CD14-positive monocyte (primary cell): ENCODE measurements around the gene TMEM119. TPM values are rescaled to one million over a fixed set of nuclear protein-coding genes. Genes with fewer than 3 reads are reported as not detected.

ENCODE experiments used
- DNase-seq, 3 donors: peaks; one replicate each; pipeline ENCODE4 v3.0.0-alpha.2; 2011 to 2022
- H2AFZ ChIP-seq: 2 replicates; pipeline ENCODE4 v1.6.0; 2012; ENCODE audit warnings: mild to moderate bottlenecking, low read depth, low read length, inconsistent platforms; ENCODE audit not compliant: insufficient read depth, poor library complexity, severe bottlenecking
- H3K27ac ChIP-seq, 2 donors: 1 replicate in 1 of 2; 2 replicates in 1 of 2; pipeline ENCODE4 v1.5.1; 2012 to 2013; ENCODE audit warnings: low read length in 2 of 2, control low read depth in 1 of 2, inconsistent platforms in 1 of 2, low read depth in 1 of 2, mild to moderate bottlenecking in 1 of 2
- H3K27me3 ChIP-seq, 2 donors: one replicate each; pipeline versions ENCODE4 v1.6.0 to v1.6.1; 2011 to 2013; ENCODE audit warnings: low read length in 2 of 2; ENCODE audit not compliant: control insufficient read depth in 2 of 2, insufficient read depth in 2 of 2
- H3K36me3 ChIP-seq, 2 donors: replicated peaks in 1 of 2; 1 replicate in 1 of 2; 2 replicates in 1 of 2; pipeline versions ENCODE4 v1.5.1 to v1.6.1; 2012 to 2013; ENCODE audit warnings: low read length in 2 of 2, control low read depth in 1 of 2, inconsistent platforms in 1 of 2, mild to moderate bottlenecking in 1 of 2; ENCODE audit not compliant: insufficient read depth in 2 of 2, control insufficient read depth in 1 of 2
- H3K4me1 ChIP-seq, 2 donors: 1 replicate in 1 of 2; 2 replicates in 1 of 2; pipeline versions ENCODE4 v1.5.1 to v1.6.1; 2012 to 2013; ENCODE audit warnings: low read length in 2 of 2, control low read depth in 1 of 2, inconsistent platforms in 1 of 2, mild to moderate bottlenecking in 1 of 2, moderate library complexity in 1 of 2; ENCODE audit not compliant: insufficient read depth in 2 of 2, control insufficient read depth in 1 of 2
- H3K4me2 ChIP-seq: replicated peaks from 2 replicates; pipeline ENCODE3; 2012; ENCODE audit warnings: low read length, moderate library complexity, mild to moderate bottlenecking; ENCODE audit not compliant: poor library complexity, severe bottlenecking; ENCODE audit errors: extremely low read depth
- H3K4me3 ChIP-seq, 3 experiments: fragments of 200-600 bp in 1 of 3; sonication (generic) in 1 of 3; replicated peaks in 1 of 3; 1 replicate in 2 of 3; 2 replicates in 1 of 3; pipeline ENCODE4 v1.5.1; 2011 to 2013; ENCODE audit warnings: low read length in 3 of 3, mild to moderate bottlenecking in 3 of 3, control low read depth in 2 of 3, low read depth in 2 of 3, inconsistent platforms in 1 of 3, moderate library complexity in 1 of 3
- H3K79me2 ChIP-seq: 2 replicates; pipeline ENCODE4 v1.6.0; 2012; ENCODE audit warnings: mild to moderate bottlenecking, control low read depth, inconsistent platforms, low read length, moderate library complexity; ENCODE audit not compliant: insufficient read depth
- H3K9ac ChIP-seq: 2 replicates; pipeline ENCODE4 v1.6.0; 2017; ENCODE audit warnings: low read length, mild to moderate bottlenecking; ENCODE audit not compliant: insufficient read depth, poor library complexity, severe bottlenecking
- H3K9me3 ChIP-seq, 2 donors: replicated peaks in 1 of 2; 1 replicate in 1 of 2; 2 replicates in 1 of 2; pipeline versions ENCODE4 v1.5.1 to v1.6.1; 2012 to 2013; ENCODE audit warnings: low read length in 2 of 2, control low read depth in 1 of 2; ENCODE audit not compliant: control insufficient read depth in 1 of 2, insufficient read depth in 1 of 2
- H4K20me1 ChIP-seq: 2 replicates; pipeline ENCODE4 v1.6.0; 2012; ENCODE audit warnings: mild to moderate bottlenecking, low read length, control low read depth, moderate library complexity; ENCODE audit not compliant: insufficient read depth
- H3K27ac Mint-ChIP-seq, 7 donors: one replicate each; pipeline ENCODE4 v1.8.0; 2020; ENCODE audit warnings: mild to moderate bottlenecking in 7 of 7, mixed read lengths in 7 of 7, moderate library complexity in 6 of 7, inconsistent platforms in 2 of 7
- H3K27me3 Mint-ChIP-seq, 3 donors: one replicate each; pipeline ENCODE4 v1.8.0; 2021 to 2022; ENCODE audit warnings: low read depth in 3 of 3, mild to moderate bottlenecking in 3 of 3, mixed read lengths in 3 of 3, moderate library complexity in 3 of 3, inconsistent platforms in 1 of 3
- H3K36me3 Mint-ChIP-seq, 2 donors: one replicate each; pipeline ENCODE4 v1.8.0; 2020; ENCODE audit warnings: mixed read lengths in 2 of 2, inconsistent platforms in 1 of 2, mild to moderate bottlenecking in 1 of 2
- H3K4me1 Mint-ChIP-seq: one replicate; pipeline ENCODE4 v1.8.0; 2020; ENCODE audit warnings: mild to moderate bottlenecking, mixed read lengths
- H3K4me3 Mint-ChIP-seq, 2 donors: one replicate each; pipeline ENCODE4 v1.8.0; 2020; ENCODE audit warnings: mild to moderate bottlenecking in 2 of 2, mixed read lengths in 2 of 2, moderate library complexity in 1 of 2
- H3K9me3 Mint-ChIP-seq, 7 donors: one replicate each; pipeline ENCODE4 v1.8.0; 2020 to 2022; ENCODE audit warnings: mixed read lengths in 7 of 7, mild to moderate bottlenecking in 6 of 7, moderate library complexity in 6 of 7, inconsistent platforms in 2 of 7
- WGBS: methylation state at CpG from one replicate; pipeline ENCODE4 v1.1.5; 2013; ENCODE audit warnings: missing lambda C conversion rate; ENCODE audit not compliant: insufficient coverage; 5-methylcytosine and 5-hydroxymethylcytosine counted together
- intact Hi-C, 2 donors: fragments of 100-400 bp; cut with micrococcal nuclease; formaldehyde crosslinking; loops; one replicate each; pipeline versions ENCODE4 v1.15.0 to v1.15.1; 2023
- polyA plus RNA-seq, 3 donors: library from polyadenylated mRNA; depleted of rRNA in 1 of 3; unstranded in 2 of 3; stranded (reverse) in 1 of 3; fragments of 300-500 nt in 2 of 3; fragments of >200 nt in 1 of 3; fragmentation: Illumina TruSeq in 2 of 3; gene quantifications; 1 replicate in 2 of 3; 2 replicates in 1 of 3; pipeline ENCODE4 v1.2.3, GENCODE V29; 2012 to 2021
- TF ChIP-seq, protein P1 (sequence below): fragments of 200-600 bp; IDR thresholded peaks from one replicate; pipeline ENCODE4 v1.8.0; 2022; ENCODE audit warnings: antibody characterized with exemption, mild to moderate bottlenecking

The TMEM119 gene
- polyA plus RNA-seq, 3 donors = 0.18 to 0.85 (median 0.56) TPM

DNA sequence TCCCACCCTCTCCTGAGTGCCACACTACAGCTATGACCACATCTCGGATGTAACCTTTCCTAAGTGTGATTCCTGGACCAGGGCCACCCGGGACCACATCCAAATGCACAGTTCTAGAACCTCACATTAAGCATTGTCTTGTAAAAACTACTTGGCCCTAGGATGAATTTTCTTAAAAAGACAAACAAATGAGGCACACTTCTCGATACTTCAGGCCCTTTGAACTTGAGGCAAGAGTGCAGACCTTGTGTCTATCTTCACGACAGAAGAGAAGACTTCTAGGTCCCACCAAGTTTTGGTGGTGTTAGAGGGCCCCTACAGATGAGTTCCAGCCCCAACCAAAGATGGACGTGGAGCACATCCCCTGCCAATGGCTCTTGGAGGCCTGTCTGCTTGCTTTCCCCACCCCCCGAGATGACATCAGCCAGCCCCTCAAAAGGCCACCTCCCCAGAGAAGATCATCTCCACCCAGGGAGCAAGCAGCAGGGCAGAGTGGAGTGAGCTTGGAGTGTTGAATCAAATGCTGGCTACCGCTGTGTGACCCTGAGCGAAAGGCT is 26.2 kb downstream of the TMEM119 start:
- Histone ChIP-seq H3K4me3 (no peak overlapping the region), H3K27ac (no peak overlapping the region), H3K9ac (no peak overlapping the region), H4K20me1 (no peaks in the 10 kb centered on the region), H3K36me3 (peaks cover 15 to 30% of the 10 kb centered on the region in 2 donors), H3K4me1 (peaks cover 13 to 15% of the 10 kb centered on the region in 2 donors), H2AFZ (no peak overlapping the region), H3K27me3 (no peaks in the 10 kb centered on the region), H3K79me2 (no peaks in the 10 kb centered on the region), H3K4me2 (no peak overlapping the region), H3K9me3 (no peaks in the 10 kb centered on the region)
- H3K27ac Mint-ChIP-seq = peak overlapping the region in 1 of 7 donors; percentile 32
- TF ChIP-seq, protein P1, sequence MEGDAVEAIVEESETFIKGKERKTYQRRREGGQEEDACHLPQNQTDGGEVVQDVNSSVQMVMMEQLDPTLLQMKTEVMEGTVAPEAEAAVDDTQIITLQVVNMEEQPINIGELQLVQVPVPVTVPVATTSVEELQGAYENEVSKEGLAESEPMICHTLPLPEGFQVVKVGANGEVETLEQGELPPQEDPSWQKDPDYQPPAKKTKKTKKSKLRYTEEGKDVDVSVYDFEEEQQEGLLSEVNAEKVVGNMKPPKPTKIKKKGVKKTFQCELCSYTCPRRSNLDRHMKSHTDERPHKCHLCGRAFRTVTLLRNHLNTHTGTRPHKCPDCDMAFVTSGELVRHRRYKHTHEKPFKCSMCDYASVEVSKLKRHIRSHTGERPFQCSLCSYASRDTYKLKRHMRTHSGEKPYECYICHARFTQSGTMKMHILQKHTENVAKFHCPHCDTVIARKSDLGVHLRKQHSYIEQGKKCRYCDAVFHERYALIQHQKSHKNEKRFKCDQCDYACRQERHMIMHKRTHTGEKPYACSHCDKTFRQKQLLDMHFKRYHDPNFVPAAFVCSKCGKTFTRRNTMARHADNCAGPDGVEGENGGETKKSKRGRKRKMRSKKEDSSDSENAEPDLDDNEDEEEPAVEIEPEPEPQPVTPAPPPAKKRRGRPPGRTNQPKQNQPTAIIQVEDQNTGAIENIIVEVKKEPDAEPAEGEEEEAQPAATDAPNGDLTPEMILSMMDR = no peak
- peaks cover 22 to 33% of the 10 kb centered on the region in 2 donors for H3K36me3 Mint-ChIP-seq
- DNase-seq = no peak
- intact Hi-C loops = loop anchor here in 1 of 2 donors (10.0 kb wide), 1 partner anchor 383 kb away; no protein-coding TSS in a partner anchor
- peaks cover 2 to 3% (median 2%) of the 10 kb centered on the region in 3 donors for H3K27me3 Mint-ChIP-seq
- WGBS = no CpG with 5 or more reads among the region's 8 CpGs
- H3K9me3 Mint-ChIP-seq = no peaks in the 10 kb centered on the region
- no peak overlapping the region for H3K4me3 Mint-ChIP-seq
- H3K4me1 Mint-ChIP-seq = peaks cover 12% of the 10 kb centered on the region

DNA sequence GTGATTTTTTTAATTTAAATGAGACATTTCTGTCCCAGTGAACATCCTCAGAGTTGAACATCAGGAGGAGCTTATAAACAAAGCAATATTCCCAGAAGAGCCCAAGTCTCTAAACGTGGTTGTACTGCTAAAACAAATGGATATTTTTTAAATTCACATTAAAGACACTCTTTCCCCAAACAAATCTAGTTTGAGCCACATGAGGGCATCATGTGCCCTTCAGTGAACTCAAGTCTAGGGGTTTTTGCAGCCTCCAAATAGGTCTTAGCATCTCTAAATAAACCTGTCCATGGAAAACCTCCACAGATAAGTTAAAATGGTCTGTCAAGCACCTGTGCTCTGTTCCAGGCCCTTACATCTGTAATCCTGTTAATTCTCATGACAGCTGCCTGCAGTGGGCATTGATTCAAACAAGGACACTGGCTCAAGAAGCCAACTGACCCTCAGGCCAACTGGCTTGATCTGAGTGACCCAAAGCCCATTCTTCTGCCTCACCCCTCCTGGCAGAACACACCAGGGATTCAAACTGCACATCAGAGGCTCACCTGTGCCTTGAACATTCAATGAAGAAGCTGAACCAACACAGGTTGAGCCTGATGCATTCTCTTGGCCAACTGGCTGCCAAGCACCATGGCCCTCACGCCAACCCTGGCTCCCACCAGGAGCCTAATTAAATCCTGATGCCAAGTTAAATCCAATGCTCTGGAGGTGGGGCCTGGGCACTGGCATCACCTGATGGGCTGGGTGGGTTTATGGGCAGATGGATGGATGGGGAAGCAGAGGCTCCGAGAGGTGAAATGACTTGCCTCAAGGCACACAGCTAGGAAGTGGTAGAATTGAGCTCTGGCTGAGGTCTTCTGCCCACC is 26.9 kb downstream of the TMEM119 start:
- H3K36me3 ChIP-seq = peaks cover 18 to 37% of the 10 kb centered on the region in 2 donors
- no peak overlapping the region for H2AFZ ChIP-seq
- H3K27me3 ChIP-seq = no peaks in the 10 kb centered on the region
- no peaks in the 10 kb centered on the region for H3K9me3 ChIP-seq
- no peak overlapping the region for H3K4me3 Mint-ChIP-seq
- 75% methylated on average over 2 of the region's 3 CpGs for WGBS
- intact Hi-C loops = loop anchor here in 1 of 2 donors (10.0 kb wide), 1 partner anchor 384 kb away; no protein-coding TSS in a partner anchor
- no peaks in the 10 kb centered on the region for H4K20me1 ChIP-seq
- TF ChIP-seq, protein P1 = no peak
- H3K4me1 ChIP-seq = peaks cover 20 to 22% of the 10 kb centered on the region in 2 donors
- H3K27ac Mint-ChIP-seq = no peak overlapping the region
- no peak overlapping the region for H3K27ac ChIP-seq
- peaks cover 19% of the 10 kb centered on the region for H3K4me1 Mint-ChIP-seq
- no peak for DNase-seq
- H3K4me2 ChIP-seq = no peak overlapping the region
- H3K79me2 ChIP-seq = no peaks in the 10 kb centered on the region
- no peak overlapping the region for H3K9ac ChIP-seq
- H3K4me3 ChIP-seq = no peak overlapping the region
- no peaks in the 10 kb centered on the region for H3K9me3 Mint-ChIP-seq
- H3K27me3 Mint-ChIP-seq = peaks cover 2% of the 10 kb centered on the region in 3 donors
- peaks cover 29 to 39% of the 10 kb centered on the region in 2 donors for H3K36me3 Mint-ChIP-seq
